HepG2 (cell line): Measurements from ENCODE around the gene MAST1. TPM values are rescaled to one million over a fixed set of nuclear protein-coding genes. Genes with fewer than 3 reads are reported as not detected.
A peak's percentile ranks its signal among the peaks of the same experiment; 100 is the strongest.

Source experiments
- ARNTL ChIP-seq: sonication (generic); formaldehyde crosslinking; IDR thresholded peaks from 2 replicates; pipeline ENCODE4 v1.4.0; 2020; ENCODE audit warnings: mild to moderate bottlenecking, missing genetic modification reagents
- DR1 ChIP-seq: sonication (generic); formaldehyde crosslinking; IDR thresholded peaks from 2 replicates; pipeline ENCODE4 v1.8.0; 2021; ENCODE audit warnings: mild to moderate bottlenecking, missing genetic modification reagents, inconsistent platforms
- HIVEP1 ChIP-seq: sonication (generic); formaldehyde crosslinking; IDR thresholded peaks from 2 replicates; pipeline ENCODE4 v1.4.0; 2020; ENCODE audit warnings: mild to moderate bottlenecking, missing genetic modification reagents
- KLF15 ChIP-seq: sonication (generic); formaldehyde crosslinking; IDR thresholded peaks from 2 replicates; pipeline ENCODE4 v1.8.1; 2023; ENCODE audit warnings: borderline replicate concordance, mild to moderate bottlenecking, inconsistent platforms, missing genetic modification reagents, mixed read lengths
- MAZ ChIP-seq, 2 experiments: sonication (generic) in 1 of 2; formaldehyde crosslinking in 1 of 2; IDR thresholded peaks; 2 replicates each; pipeline versions ENCODE4 v1.5.0 to v1.6.1; 2012 to 2020; ENCODE audit warnings: low read depth in 2 of 2, mild to moderate bottlenecking in 2 of 2, borderline replicate concordance in 1 of 2, improper control_type of control experiment in 1 of 2, low read length in 1 of 2, missing genetic modification reagents in 1 of 2, moderate library complexity in 1 of 2
- NAIF1 ChIP-seq: sonication (generic); formaldehyde crosslinking; IDR thresholded peaks from 2 replicates; pipeline ENCODE4 v1.5.0; 2020; ENCODE audit warnings: mild to moderate bottlenecking, missing genetic modification reagents, borderline replicate concordance
- PHB2 ChIP-seq: fragments of 450-650 bp; IDR thresholded peaks from 2 replicates; pipeline ENCODE4 v1.6.1; 2018; ENCODE audit not compliant: partially characterized antibody
- SAFB2 ChIP-seq: sonication (generic); formaldehyde crosslinking; IDR thresholded peaks from 2 replicates; pipeline ENCODE4 v1.5.1; 2020; ENCODE audit warnings: missing genetic modification reagents, low read depth, mild to moderate bottlenecking, borderline replicate concordance
- SOX5 ChIP-seq: IDR thresholded peaks from 2 replicates; pipeline ENCODE4 v1.6.1; 2016; ENCODE audit warnings: borderline replicate concordance
- SP4 ChIP-seq: sonication (generic); formaldehyde crosslinking; IDR thresholded peaks from 2 replicates; pipeline ENCODE4 v1.8.1; 2023; ENCODE audit warnings: mild to moderate bottlenecking, missing genetic modification reagents
- TAF15 ChIP-seq: fragments of 200-400 bp; formaldehyde crosslinking; IDR thresholded peaks from one replicate; pipeline ENCODE4 v1.6.1; 2018; ENCODE audit warnings: mild to moderate bottlenecking, low read depth, low read length; ENCODE audit not compliant: poor library complexity, severe bottlenecking
- ZBTB7A ChIP-seq: sonication (generic); formaldehyde crosslinking; IDR thresholded peaks from 2 replicates; pipeline ENCODE4 v1.8.0; 2022; ENCODE audit warnings: mild to moderate bottlenecking, missing genetic modification reagents
- ZFP41 ChIP-seq: sonication (generic); formaldehyde crosslinking; IDR thresholded peaks from 2 replicates; pipeline ENCODE4 v1.4.0; 2020; ENCODE audit warnings: mild to moderate bottlenecking, missing genetic modification reagents, borderline replicate concordance
- ZNF160 ChIP-seq: sonication (generic); formaldehyde crosslinking; IDR thresholded peaks from 2 replicates; pipeline ENCODE4 v1.8.0; 2022; ENCODE audit warnings: mild to moderate bottlenecking, inconsistent platforms, missing genetic modification reagents
- ZNF33A ChIP-seq: sonication (generic); formaldehyde crosslinking; IDR thresholded peaks from 2 replicates; pipeline ENCODE4 v1.5.1; 2020; ENCODE audit warnings: missing genetic modification reagents, mild to moderate bottlenecking, moderate library complexity, borderline replicate concordance
- ZNF512 ChIP-seq: sonication (generic); formaldehyde crosslinking; IDR thresholded peaks from 2 replicates; pipeline ENCODE4 v1.4.0; 2020; ENCODE audit warnings: mild to moderate bottlenecking, missing genetic modification reagents
- ZNF7 ChIP-seq: IDR thresholded peaks from 2 replicates; pipeline ENCODE4 v1.6.1; 2016; ENCODE audit warnings: missing biosample characterization, missing genetic modification reagents
- ZNF720 ChIP-seq: sonication (generic); formaldehyde crosslinking; IDR thresholded peaks from 2 replicates; pipeline ENCODE4 v1.4.0; 2020; ENCODE audit warnings: missing genetic modification reagents
- ZNF781 ChIP-seq: sonication (generic); formaldehyde crosslinking; IDR thresholded peaks from 2 replicates; pipeline ENCODE4 v1.5.1; 2020; ENCODE audit warnings: borderline replicate concordance, mild to moderate bottlenecking, missing genetic modification reagents; ENCODE audit errors: not compliant biosample characterization
- polyA plus RNA-seq, 8 experiments: library from polyadenylated mRNA; depleted of rRNA in 3 of 8; stranded (reverse) in 7 of 8; unstranded in 1 of 8; fragments of >200 nt; fragmentation: Illumina TruSeq in 4 of 8; extraction: Trizol in 4 of 8; gene quantifications; 2 replicates each; pipeline versions ENCODE4 v1.2.1 to v1.2.3, GENCODE V29; 2011 to 2016; ENCODE audit warnings: low read depth in 4 of 8, missing spikeins in 1 of 8, mixed read lengths in 1 of 8; ENCODE audit not compliant: insufficient read depth in 1 of 8
- total RNA-seq, 5 experiments: library from RNA; depleted of rRNA; stranded (reverse); fragments of >200 nt; fragmentation: Illumina TruSeq; extraction: Trizol; gene quantifications; 2 replicates each; pipeline ENCODE4 v1.2.3, GENCODE V29; 2016; ENCODE audit warnings: low read depth in 1 of 5
- TF ChIP-seq, protein P1 (sequence below): sonication (generic); formaldehyde crosslinking; IDR thresholded peaks from 2 replicates; pipeline ENCODE4 v1.5.0; 2020; ENCODE audit warnings: mild to moderate bottlenecking, missing genetic modification reagents, moderate library complexity
- TF ChIP-seq, protein P2 (sequence below): sonication (generic); formaldehyde crosslinking; IDR thresholded peaks from 2 replicates; pipeline ENCODE4 v1.4.0; 2020; ENCODE audit warnings: missing genetic modification reagents, borderline replicate concordance

Gene MAST1
- total and polyA plus RNA-seq, 2 of the 13 experiments (the other 11 are each of a cell fraction or from before 2014, with no cell fraction given), result 0.73 to 4.7 TPM

- TF ChIP-seq ZBTB7A (CRISPR knock-in tag) (0 out of 2 replicates have a peak, but pooled peaks have one; percentile 23), KLF15 (CRISPR knock-in tag) (peak; percentile 37; the same call in 1 of the 2 replicates), ZFP41 (CRISPR knock-in tag) (no peak), ZNF720 (CRISPR knock-in tag) (no peak), ZNF512 (CRISPR knock-in tag) (no peak), ZNF7 (CRISPR knock-in tag) (no peak), PHB2 (no peak), HIVEP1 (CRISPR knock-in tag) (peak; percentile 94), NAIF1 (CRISPR knock-in tag) (no peak; the same call in 1 of the 2 replicates), SAFB2 (CRISPR knock-in tag) (peak; percentile 37; the same call in 1 of the 2 replicates), ZNF160 (CRISPR knock-in tag) (no peak; the same call in 1 of the 2 replicates), ZNF33A (CRISPR knock-in tag) (no peak), DR1 (peak; percentile 32; the same call in 1 of the 2 replicates), TAF15 (no peak), SP4 (CRISPR knock-in tag) (peak; percentile 65; the same call in 1 of the 2 replicates), MAZ (IDR thresholded peaks at IDR 0.05; ENCODE audit: borderline replicate concordance, low read depth, low read length) (no peak), MAZ (CRISPR knock-in tag; IDR thresholded peaks at IDR 0.05; ENCODE audit: low read depth) (peak; percentile 53; the same call in 1 of the 2 replicates), ZNF781 (CRISPR knock-in tag) (no peak), ARNTL (CRISPR knock-in tag) (no peak), SOX5 (no peak; the same call in 1 of the 2 replicates)
- TF ChIP-seq, protein P1, sequence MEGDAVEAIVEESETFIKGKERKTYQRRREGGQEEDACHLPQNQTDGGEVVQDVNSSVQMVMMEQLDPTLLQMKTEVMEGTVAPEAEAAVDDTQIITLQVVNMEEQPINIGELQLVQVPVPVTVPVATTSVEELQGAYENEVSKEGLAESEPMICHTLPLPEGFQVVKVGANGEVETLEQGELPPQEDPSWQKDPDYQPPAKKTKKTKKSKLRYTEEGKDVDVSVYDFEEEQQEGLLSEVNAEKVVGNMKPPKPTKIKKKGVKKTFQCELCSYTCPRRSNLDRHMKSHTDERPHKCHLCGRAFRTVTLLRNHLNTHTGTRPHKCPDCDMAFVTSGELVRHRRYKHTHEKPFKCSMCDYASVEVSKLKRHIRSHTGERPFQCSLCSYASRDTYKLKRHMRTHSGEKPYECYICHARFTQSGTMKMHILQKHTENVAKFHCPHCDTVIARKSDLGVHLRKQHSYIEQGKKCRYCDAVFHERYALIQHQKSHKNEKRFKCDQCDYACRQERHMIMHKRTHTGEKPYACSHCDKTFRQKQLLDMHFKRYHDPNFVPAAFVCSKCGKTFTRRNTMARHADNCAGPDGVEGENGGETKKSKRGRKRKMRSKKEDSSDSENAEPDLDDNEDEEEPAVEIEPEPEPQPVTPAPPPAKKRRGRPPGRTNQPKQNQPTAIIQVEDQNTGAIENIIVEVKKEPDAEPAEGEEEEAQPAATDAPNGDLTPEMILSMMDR (CRISPR knock-in tag), result no peak
- TF ChIP-seq, protein P2, sequence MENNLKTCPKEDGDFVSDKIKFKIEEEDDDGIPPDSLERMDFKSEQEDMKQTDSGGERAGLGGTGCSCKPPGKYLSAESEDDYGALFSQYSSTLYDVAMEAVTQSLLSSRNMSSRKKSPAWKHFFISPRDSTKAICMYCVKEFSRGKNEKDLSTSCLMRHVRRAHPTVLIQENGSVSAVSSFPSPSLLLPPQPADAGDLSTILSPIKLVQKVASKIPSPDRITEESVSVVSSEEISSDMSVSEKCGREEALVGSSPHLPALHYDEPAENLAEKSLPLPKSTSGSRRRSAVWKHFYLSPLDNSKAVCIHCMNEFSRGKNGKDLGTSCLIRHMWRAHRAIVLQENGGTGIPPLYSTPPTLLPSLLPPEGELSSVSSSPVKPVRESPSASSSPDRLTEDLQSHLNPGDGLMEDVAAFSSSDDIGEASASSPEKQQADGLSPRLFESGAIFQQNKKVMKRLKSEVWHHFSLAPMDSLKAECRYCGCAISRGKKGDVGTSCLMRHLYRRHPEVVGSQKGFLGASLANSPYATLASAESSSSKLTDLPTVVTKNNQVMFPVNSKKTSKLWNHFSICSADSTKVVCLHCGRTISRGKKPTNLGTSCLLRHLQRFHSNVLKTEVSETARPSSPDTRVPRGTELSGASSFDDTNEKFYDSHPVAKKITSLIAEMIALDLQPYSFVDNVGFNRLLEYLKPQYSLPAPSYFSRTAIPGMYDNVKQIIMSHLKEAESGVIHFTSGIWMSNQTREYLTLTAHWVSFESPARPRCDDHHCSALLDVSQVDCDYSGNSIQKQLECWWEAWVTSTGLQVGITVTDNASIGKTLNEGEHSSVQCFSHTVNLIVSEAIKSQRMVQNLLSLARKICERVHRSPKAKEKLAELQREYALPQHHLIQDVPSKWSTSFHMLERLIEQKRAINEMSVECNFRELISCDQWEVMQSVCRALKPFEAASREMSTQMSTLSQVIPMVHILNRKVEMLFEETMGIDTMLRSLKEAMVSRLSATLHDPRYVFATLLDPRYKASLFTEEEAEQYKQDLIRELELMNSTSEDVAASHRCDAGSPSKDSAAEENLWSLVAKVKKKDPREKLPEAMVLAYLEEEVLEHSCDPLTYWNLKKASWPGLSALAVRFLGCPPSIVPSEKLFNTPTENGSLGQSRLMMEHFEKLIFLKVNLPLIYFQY, result 0 out of 2 replicates have a peak, but pooled peaks have one; percentile 44
Observed at GRCh38 chr19:12792051-12792852, 46.1 kb upstream of the MAST1 start (continued).
